ENCODE data around the gene CFD.

GRCh38 chr19:863315-863620, 3.8 kb downstream of the CFD start:
- TF ChIP-seq, protein P1, sequence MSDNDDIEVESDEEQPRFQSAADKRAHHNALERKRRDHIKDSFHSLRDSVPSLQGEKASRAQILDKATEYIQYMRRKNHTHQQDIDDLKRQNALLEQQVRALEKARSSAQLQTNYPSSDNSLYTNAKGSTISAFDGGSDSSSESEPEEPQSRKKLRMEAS (IDR thresholded peaks at IDR 0.05; ENCODE audit: low read depth): no peak
- TF ChIP-seq JUND (IDR thresholded peaks at IDR 0.05) (no peak), RAD21 (IDR thresholded peaks at IDR 0.05; ENCODE audit: low read length) (no peak), RCOR1 (IDR thresholded peaks at IDR 0.05; ENCODE audit: low read length) (no peak), CHD2 (IDR thresholded peaks at IDR 0.05; ENCODE audit: low read length, partially characterized antibody) (no peak), SMC3 (IDR thresholded peaks at IDR 0.05; ENCODE audit: low read depth, low read length) (no peak), TCF12 (IDR thresholded peaks at IDR 0.05) (no peak), POLR2AphosphoS5 (IDR thresholded peaks at IDR 0.05; ENCODE audit: low read depth, low read length) (no peak)
- TF ChIP-seq, protein P2, sequence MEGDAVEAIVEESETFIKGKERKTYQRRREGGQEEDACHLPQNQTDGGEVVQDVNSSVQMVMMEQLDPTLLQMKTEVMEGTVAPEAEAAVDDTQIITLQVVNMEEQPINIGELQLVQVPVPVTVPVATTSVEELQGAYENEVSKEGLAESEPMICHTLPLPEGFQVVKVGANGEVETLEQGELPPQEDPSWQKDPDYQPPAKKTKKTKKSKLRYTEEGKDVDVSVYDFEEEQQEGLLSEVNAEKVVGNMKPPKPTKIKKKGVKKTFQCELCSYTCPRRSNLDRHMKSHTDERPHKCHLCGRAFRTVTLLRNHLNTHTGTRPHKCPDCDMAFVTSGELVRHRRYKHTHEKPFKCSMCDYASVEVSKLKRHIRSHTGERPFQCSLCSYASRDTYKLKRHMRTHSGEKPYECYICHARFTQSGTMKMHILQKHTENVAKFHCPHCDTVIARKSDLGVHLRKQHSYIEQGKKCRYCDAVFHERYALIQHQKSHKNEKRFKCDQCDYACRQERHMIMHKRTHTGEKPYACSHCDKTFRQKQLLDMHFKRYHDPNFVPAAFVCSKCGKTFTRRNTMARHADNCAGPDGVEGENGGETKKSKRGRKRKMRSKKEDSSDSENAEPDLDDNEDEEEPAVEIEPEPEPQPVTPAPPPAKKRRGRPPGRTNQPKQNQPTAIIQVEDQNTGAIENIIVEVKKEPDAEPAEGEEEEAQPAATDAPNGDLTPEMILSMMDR (IDR thresholded peaks at IDR 0.05): no peak

All from SK-N-SH (cell line).